IPS-20b (cell line): ENCODE measurements around the gene TMEM53.

Experiments used
- H3K27ac ChIP-seq: one replicate; pipeline ENCODE4 v1.5.1; 2013; ENCODE audit warnings: low read length
- H3K27me3 ChIP-seq: 2 replicates; pipeline ENCODE4 v1.6.1; 2013; ENCODE audit warnings: mild to moderate bottlenecking, low read length, inconsistent platforms; ENCODE audit not compliant: insufficient read depth
- H3K36me3 ChIP-seq: 2 replicates; pipeline ENCODE4 v1.6.1; 2013; ENCODE audit warnings: low read depth, mild to moderate bottlenecking, inconsistent platforms, low read length, moderate library complexity; ENCODE audit not compliant: insufficient read depth
- H3K4me1 ChIP-seq: 2 replicates; pipeline ENCODE4 v1.6.1; 2013; ENCODE audit warnings: mild to moderate bottlenecking, control low read depth, inconsistent platforms, low read length, moderate library complexity; ENCODE audit not compliant: insufficient read depth
- H3K4me3 ChIP-seq: 2 replicates; pipeline ENCODE4 v1.5.1; 2013; ENCODE audit warnings: mild to moderate bottlenecking, low read length, inconsistent platforms
- H3K9ac ChIP-seq: 2 replicates; pipeline ENCODE4 v1.6.1; 2013; ENCODE audit warnings: low read depth, mild to moderate bottlenecking, inconsistent platforms, low read length, moderate library complexity
- H3K9me3 ChIP-seq: 2 replicates; pipeline ENCODE4 v1.6.1; 2013; ENCODE audit warnings: mild to moderate bottlenecking, low read depth, low read length, inconsistent platforms; ENCODE audit not compliant: insufficient read depth

The TMEM53 gene

DNA sequence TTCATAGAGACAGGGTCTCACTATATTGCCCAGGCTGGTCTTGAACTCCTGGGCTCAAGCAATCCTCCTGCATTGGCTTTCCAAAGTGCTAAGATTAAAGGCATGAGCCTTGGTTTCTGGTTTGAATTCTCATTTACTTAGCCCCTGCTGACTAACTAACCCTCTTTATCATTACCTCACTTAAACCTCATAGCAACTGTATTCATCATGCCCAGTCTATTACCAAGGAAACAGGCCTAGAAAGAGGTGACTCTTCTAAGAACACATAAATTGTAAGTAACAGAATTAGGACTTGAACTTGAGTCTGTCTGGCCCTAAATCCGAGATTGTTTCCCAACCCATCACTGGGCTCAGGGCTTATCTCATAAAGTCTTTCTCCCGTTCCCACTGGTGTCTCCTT, 44.2 kb downstream of the TMEM53 start:
- Histone ChIP-seq H3K9me3 (no peaks in the 10 kb centered on the region), H3K27me3 (no peaks in the 10 kb centered on the region), H3K27ac (no peak overlapping the region), H3K9ac (no peak overlapping the region), H3K4me3 (no peak overlapping the region), H3K4me1 (peaks cover 14% of the 10 kb centered on the region), H3K36me3 (peaks cover 21% of the 10 kb centered on the region)

DNA sequence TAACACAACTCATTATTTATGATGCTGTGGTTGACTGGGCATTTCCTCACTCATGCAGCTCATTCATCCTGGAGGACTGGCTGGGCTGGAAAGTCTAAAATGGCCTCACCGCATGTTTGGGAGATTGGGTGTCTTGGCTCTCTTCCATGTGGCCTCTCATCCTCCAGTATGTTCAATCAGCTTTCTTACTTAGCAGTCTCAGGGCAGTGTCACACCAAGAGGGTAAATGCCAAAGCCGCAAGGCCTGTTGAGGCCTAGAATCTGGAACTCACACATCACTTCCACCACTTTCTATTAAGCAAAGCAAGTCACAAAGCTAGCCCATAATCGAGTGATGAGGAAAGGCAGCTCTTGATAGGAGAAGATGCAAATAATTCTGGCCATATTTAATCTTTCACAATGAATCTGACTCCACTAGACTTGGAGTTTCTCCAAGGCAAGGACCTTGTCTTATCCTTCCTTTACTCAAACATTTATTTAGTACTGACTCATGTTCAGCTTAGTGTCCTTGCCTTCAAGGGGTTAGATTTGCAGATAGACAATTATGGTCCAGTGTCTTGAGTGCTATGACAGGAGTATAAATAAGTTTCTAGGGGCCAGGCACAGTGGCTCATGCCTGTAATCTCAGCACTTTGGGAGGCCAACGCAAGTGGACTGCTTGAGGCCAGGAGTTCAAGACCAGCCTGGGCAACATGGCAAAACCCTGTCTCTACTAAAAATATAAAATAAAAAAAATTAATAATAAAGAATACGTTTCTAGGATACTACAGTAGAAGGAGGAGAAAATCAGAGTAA, 45.1 kb downstream of the TMEM53 start:
- Histone ChIP-seq H3K9me3 (no peaks in the 10 kb centered on the region), H3K4me1 (peaks cover 14% of the 10 kb centered on the region)

DNA sequence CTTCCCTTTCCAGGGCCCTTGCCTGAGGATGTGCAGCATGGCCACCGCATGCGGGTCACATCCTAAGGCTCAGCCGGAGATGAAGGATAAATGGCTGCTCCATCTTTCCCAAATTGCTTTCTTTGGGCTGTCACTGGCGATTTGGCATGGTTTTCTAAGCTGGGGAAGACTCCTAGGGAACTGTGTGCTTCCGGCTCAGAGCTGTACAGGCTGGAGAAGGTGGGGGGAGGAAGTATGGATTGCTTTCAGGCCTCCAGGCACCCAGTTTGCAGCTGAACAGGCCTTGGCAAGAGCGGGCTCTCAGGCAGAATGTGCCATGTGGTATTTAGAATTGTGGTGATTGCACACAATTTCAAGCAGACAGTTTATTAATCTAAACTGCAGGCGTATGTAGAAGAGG, 48.9 kb downstream of the TMEM53 start:
- H3K4me3 ChIP-seq = no peak overlapping the region
- no peaks in the 10 kb centered on the region for H3K9me3 ChIP-seq
- H3K27me3 ChIP-seq = no peaks in the 10 kb centered on the region
- no peak overlapping the region for H3K27ac ChIP-seq
- no peaks in the 10 kb centered on the region for H3K36me3 ChIP-seq
- H3K9ac ChIP-seq = no peak overlapping the region
- H3K4me1 ChIP-seq = no peaks in the 10 kb centered on the region

More for the DNA sequence above, 45.1 kb downstream of the TMEM53 start:
- Histone ChIP-seq H3K27ac (no peak overlapping the region), H3K27me3 (no peaks in the 10 kb centered on the region), H3K4me3 (no peak overlapping the region), H3K36me3 (peaks cover 11% of the 10 kb centered on the region), H3K9ac (no peak overlapping the region)

DNA sequence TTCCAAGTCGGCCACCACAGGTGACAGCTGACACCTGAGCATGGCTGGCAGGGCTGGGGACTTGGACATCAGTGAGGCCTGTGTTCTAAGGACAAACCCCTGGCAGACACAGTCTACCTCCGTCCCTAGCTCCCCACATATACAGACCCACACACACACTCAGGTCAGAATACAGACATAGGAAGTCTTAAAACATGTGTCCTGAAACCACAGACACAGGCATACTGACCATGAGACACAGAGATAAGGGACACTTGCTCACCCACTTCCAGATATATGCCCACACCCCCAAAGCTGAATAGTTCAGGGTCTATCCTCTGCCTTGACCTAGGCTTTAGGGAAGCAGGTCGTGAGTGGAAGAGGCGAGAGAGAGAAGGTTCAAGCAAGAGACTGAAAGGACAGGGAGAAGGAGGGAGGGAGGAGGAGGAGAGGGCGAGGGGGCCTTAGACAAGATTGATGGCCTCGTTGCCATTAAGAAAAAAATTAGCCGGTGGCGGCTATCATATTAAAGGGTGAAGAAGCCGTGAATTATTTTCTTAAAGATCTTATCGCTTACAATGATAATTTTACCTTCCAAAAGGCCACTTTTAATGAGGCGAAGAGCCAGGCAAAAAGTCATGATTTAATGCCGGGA, 49.9 kb downstream of the TMEM53 start:
- no peak overlapping the region for H3K4me3 ChIP-seq
- H3K27me3 ChIP-seq = no peaks in the 10 kb centered on the region
- no peak overlapping the region for H3K9ac ChIP-seq
- H3K27ac ChIP-seq = no peak overlapping the region
- H3K4me1 ChIP-seq = no peaks in the 10 kb centered on the region
- H3K9me3 ChIP-seq = no peaks in the 10 kb centered on the region
- no peaks in the 10 kb centered on the region for H3K36me3 ChIP-seq

DNA sequence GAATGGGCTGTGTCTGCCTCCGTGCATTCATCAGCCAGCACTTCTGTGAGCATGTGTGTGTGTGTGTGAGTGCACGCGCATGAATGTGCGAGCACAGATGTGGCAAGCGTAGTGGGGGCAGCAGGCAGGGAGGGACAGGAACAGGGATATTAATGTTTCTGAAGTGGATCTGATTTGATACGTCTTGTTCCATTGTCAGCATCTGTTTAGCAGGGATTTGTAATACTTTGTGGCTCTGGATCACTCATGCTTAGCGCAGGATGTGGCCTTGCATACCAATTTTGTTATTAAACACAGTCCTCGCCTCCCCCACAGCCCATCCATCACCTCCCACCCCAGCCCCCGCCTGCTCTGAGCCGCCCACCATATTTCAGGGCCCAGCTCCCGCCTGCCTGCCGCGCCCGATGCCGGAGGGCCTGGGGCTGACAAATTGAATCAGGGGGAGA, 52.4 kb downstream of the TMEM53 start:
- H3K27ac ChIP-seq = no peak overlapping the region
- no peaks in the 10 kb centered on the region for H3K9me3 ChIP-seq
- no peak overlapping the region for H3K9ac ChIP-seq
- no peaks in the 10 kb centered on the region for H3K36me3 ChIP-seq
- peaks cover 20% of the 10 kb centered on the region for H3K27me3 ChIP-seq
- no peak overlapping the region for H3K4me3 ChIP-seq
- no peaks in the 10 kb centered on the region for H3K4me1 ChIP-seq

DNA sequence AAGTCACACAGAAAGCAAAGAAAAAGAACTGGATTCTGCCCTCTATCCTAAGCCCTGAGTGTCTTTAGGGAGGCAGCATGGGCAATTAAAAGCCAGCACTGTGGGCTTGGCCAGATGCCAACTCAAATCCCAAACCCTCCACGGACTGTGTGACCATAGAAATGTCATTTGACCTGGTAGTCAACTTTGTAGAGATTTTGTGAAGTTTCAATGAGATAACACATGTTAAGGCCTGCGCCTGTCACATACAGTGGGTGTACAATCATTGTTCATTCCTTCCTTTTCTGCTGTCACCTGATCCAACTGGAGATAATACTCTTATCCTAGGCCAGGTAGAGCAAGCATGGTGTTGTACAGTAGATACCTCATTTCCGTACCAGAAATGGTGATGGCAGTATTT, 54.2 kb downstream of the TMEM53 start:
- H3K9me3 ChIP-seq = no peaks in the 10 kb centered on the region
- peaks cover 38% of the 10 kb centered on the region for H3K27me3 ChIP-seq
- H3K27ac ChIP-seq = no peak overlapping the region
- H3K9ac ChIP-seq = no peak overlapping the region
- H3K36me3 ChIP-seq = 0 out of 2 replicates have a peak, but pooled peaks cover 6% of the 10 kb centered on the region
- H3K4me1 ChIP-seq = no peaks in the 10 kb centered on the region
- H3K4me3 ChIP-seq = no peak overlapping the region

DNA sequence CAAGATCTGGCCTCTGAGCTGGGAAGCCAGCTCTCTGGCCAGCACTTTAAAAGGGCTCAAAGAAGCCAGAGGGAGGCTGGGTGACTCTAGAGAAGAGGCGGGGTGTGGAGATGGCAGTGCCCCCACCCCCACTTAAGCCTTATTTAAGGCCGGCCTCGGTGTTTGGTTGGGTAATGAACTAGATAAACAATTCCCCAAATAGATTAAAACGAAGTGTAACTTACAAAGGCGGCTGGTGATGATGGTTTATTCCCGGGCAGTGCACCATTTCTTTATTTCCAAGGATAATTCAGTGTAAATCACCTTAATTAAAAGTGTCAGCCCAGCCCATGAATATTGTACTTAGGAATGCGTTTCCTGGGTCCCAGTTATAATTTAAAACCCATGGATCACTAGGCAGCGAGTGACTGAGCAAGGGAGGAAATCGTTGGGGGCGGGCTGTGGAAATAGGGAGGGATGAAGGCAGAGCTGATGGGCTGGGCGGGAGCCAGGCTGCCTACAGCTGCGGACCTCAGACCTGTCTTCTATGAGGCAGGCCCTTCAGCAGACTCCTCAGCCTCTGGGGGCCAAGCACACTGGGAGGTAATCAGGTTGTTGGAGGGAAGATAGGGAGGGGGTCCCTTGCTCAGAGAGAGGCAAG, 54.9 kb downstream of the TMEM53 start:
- Histone ChIP-seq H3K27ac (no peak overlapping the region), H3K27me3 (peaks cover 40% of the 10 kb centered on the region), H3K4me3 (no peak overlapping the region), H3K36me3 (0 out of 2 replicates have a peak, but pooled peaks cover 6% of the 10 kb centered on the region), H3K4me1 (no peaks in the 10 kb centered on the region), H3K9ac (no peak overlapping the region), H3K9me3 (no peaks in the 10 kb centered on the region)

DNA sequence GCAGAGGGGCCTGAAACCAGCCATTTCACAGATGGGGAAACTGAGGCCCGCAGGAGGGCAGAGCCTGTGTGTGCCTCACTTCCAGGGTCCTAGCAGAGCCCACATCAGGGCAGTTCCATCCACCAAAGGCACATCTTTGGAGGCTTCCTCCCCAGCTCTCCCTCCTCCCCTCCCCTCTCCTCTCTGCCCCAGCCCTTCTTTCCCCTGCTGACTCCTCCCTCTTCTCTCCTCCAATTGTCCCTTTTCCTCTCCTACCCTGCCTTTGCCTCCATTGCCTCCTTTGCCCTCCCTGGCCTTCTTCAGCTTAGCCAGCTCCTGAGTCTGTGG, 56.6 kb downstream of the TMEM53 start:
- no peak overlapping the region for H3K9ac ChIP-seq
- H3K4me1 ChIP-seq = no peaks in the 10 kb centered on the region
- H3K9me3 ChIP-seq = no peaks in the 10 kb centered on the region
- H3K27me3 ChIP-seq = peaks cover 40% of the 10 kb centered on the region
- H3K36me3 ChIP-seq = 0 out of 2 replicates have a peak, but pooled peaks cover 6% of the 10 kb centered on the region
- H3K27ac ChIP-seq = no peak overlapping the region
- H3K4me3 ChIP-seq = peak overlapping the region; percentile 65; the same call in 1 of the 2 replicates

DNA sequence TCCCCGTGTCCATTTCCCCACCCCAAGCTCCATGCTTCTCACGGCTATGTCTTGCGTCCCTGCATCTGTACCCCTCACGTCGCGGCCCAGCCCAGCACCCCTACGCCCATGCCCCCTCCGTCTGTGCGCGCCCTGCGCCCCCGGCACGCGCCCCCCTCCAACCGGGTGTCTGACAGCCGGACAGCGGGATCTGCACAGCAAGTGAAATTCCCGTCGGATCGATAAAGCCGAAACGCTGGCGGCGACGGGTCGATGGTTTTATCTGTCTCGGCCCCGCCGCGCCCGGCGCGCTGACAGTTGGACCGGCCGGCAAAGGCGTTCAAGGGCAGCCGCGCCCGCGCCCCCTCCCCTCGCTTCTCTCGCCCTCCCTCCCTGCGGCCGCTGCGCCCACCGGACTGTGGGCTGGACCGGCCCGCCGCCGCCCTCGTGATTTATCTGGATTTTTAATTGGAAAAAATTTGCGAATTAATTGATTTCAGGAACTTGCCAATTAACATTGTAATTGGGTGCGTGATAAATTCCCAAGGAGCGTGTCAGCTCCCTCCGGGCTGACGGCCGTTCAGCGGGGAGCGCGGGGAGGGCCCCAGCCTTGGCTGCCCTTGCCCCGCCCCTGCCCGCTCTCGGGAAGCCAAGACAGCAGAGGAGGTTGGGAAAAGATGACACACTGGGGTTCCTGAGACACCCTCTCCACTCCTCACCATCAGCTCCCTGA, 57.1 kb downstream of the TMEM53 start:
- Histone ChIP-seq H3K27me3 (peaks cover 40% of the 10 kb centered on the region), H3K9me3 (no peaks in the 10 kb centered on the region), H3K27ac (no peak overlapping the region), H3K4me3 (peak overlapping the region; percentile 65), H3K36me3 (0 out of 2 replicates have a peak, but pooled peaks cover 6% of the 10 kb centered on the region), H3K9ac (no peak overlapping the region; the same call in 1 of the 2 replicates), H3K4me1 (no peaks in the 10 kb centered on the region)

DNA sequence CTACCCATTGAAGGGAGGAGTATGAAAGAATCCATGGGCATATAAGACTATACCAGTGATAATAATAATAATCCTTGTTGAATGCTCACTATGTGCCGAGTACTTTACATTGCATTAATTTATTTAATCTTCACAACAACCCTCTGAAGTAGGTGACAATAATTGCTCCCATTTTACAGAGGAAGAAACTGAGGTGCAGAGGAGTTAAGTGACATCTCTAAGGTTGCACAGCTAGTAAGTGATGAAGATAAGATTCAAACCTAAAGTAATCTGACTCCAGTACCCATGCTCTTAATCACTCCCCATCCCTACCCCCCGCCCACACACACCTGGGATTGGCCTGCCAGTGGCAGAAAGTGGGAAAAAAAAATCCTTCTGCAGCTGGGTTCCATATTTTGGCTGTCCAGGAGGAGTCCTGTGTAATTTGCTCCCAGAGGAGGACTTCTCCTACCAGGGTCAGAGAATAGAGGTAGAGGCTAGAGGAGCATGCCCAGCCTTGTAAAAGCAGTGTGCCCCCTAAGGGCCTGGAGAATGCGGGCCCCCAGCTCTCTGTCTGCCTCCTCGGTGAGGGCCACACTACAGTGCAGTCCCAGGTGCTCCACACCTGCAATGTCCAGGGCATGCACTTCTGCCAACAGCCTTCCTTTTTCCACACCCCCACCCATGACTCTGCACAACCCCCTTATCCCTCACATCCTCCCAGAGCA, 57.8 kb downstream of the TMEM53 start:
- peak overlapping the region; percentile 65 for H3K4me3 ChIP-seq
- H3K9ac ChIP-seq = no peak overlapping the region; the same call in 1 of the 2 replicates
- peaks cover 40% of the 10 kb centered on the region for H3K27me3 ChIP-seq
- H3K9me3 ChIP-seq = no peaks in the 10 kb centered on the region
- no peaks in the 10 kb centered on the region for H3K4me1 ChIP-seq
- H3K27ac ChIP-seq = no peak overlapping the region
- H3K36me3 ChIP-seq = 0 out of 2 replicates have a peak, but pooled peaks cover 6% of the 10 kb centered on the region

DNA sequence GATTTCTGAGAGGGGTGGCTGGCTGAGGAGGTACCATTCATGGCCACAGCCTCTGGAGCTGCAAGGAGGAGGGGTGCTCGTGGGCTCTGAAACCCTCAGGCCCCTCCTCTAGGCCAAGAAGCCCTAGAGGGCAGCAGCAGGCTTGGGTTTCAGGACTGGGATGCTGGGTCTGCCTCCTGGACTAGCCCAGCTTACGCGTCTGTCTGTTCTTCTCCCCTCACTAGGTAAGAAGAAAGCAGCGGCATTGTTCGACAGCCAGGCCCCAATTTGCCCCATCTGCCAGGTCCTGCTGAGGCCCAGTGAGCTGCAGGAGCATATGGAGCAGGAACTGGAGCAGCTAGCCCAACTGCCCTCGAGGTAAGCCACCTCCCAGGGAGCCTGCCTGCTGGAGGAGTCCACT, 60.3 kb downstream of the TMEM53 start:
- Histone ChIP-seq H3K27me3 (peaks cover 40% of the 10 kb centered on the region), H3K4me3 (no peak overlapping the region), H3K9ac (no peak overlapping the region), H3K27ac (no peak overlapping the region), H3K9me3 (no peaks in the 10 kb centered on the region), H3K4me1 (peaks cover 5% of the 10 kb centered on the region; the same call in 1 of the 2 replicates), H3K36me3 (0 out of 2 replicates have a peak, but pooled peaks cover 6% of the 10 kb centered on the region)
